Stomach smooth muscle (tissue), 2 donors: ENCODE measurements around the gene ATP6V0D1.

ENCODE experiments used
- H3K27ac ChIP-seq: one replicate; pipeline ENCODE4 v1.7.0; 2013; ENCODE audit warnings: mild to moderate bottlenecking, low read length, inconsistent platforms
- H3K27me3 ChIP-seq, 2 donors: one replicate each; pipeline ENCODE4 v1.7.0; 2013; ENCODE audit warnings: low read length in 2 of 2; ENCODE audit not compliant: insufficient read depth in 2 of 2, control insufficient read depth in 1 of 2
- H3K36me3 ChIP-seq, 2 donors: one replicate each; pipeline ENCODE4 v1.7.0; 2013; ENCODE audit warnings: low read length in 2 of 2; ENCODE audit not compliant: control insufficient read depth in 2 of 2, insufficient read depth in 2 of 2
- H3K4me1 ChIP-seq: one replicate; pipeline ENCODE4 v1.7.0; 2013; ENCODE audit warnings: low read length; ENCODE audit not compliant: control insufficient read depth, insufficient read depth
- H3K4me3 ChIP-seq, 2 donors: one replicate each; pipeline ENCODE4 v1.7.0; 2013; ENCODE audit warnings: low read length in 2 of 2
- H3K9ac ChIP-seq, 2 donors: one replicate each; pipeline ENCODE4 v1.7.0; 2013; ENCODE audit warnings: low read length in 2 of 2, mild to moderate bottlenecking in 1 of 2
- H3K9me3 ChIP-seq, 2 donors: one replicate each; pipeline ENCODE4 v1.7.0; 2013; ENCODE audit warnings: low read length in 2 of 2; ENCODE audit not compliant: control insufficient read depth in 2 of 2
- donor health status: healthy.
- donor health status: Pancreatic carcinoma.

Gene ATP6V0D1

DNA sequence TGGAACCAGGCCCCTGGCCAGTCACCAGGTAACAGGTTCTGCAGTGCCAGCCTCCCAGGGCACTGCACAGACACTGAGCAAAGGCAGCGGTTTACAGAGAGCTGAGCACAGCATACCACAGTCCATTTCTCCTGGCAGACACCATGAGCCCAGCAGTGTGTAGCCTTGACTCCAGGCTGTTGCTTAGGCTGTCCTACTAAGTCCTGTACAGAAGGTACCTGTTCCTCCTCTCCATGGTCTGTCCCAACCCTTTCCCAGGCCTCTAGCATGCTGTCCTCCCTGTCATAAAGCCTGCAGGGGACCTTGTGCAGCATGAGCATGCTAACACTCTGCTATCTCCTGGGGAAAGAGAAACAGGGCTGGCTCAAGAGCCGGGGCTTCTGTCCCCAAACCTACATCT lies 20.0 kb downstream of the ATP6V0D1 start:
- Histone ChIP-seq H3K27ac (peak overlapping the region; percentile 75), H3K9me3 (no peaks in the 10 kb centered on the region), H3K36me3 (peaks cover 0 to 4% of the 10 kb centered on the region in 2 donors), H3K27me3 (no peaks in the 10 kb centered on the region), H3K9ac (peak overlapping the region in 1 of 2 donors; percentile 51), H3K4me3 (no peak overlapping the region), H3K4me1 (peaks cover 85% of the 10 kb centered on the region)

DNA sequence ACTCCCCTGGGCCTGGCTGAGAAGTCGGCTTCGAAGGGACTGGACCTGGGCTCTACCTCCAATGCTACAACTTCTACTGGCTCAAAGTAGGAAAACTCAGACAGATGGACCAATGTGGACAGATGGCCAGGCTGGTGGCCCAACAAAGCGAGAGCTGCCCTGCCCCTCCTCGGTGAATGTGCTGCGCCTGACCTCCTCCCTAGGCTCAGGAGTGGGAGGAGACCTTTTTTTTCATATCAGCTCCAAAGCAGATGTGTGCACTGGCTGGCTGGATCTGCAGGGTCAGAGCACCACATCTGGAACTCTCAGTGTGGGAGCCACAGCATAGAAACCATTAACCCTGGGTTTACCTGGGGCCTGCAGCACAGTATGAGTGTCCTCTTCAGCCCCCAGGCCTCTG lies 20.8 kb downstream of the ATP6V0D1 start:
- H3K4me3 ChIP-seq, result no peak overlapping the region
- H3K4me1 ChIP-seq, result peaks cover 77% of the 10 kb centered on the region
- H3K27me3 ChIP-seq, result no peaks in the 10 kb centered on the region
- H3K27ac ChIP-seq, result peak overlapping the region; percentile 75
- no peak overlapping the region for H3K9ac ChIP-seq
- no peaks in the 10 kb centered on the region for H3K9me3 ChIP-seq
- H3K36me3 ChIP-seq, result peaks cover 0 to 4% of the 10 kb centered on the region in 2 donors

DNA sequence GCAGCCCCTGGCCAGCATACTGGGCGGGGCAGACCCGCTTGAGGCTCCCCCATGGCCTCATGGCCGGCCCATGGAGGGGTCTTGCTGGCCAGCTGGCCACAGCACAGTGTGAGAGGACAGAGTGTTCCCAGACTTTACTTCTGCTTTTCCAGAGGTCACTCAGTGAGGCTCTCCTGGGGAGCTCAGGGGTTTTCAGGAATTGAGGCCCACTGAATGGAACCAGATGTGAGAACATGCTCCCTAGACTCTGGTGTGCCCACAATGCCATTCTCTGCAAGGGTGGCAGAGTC lies 21.2 kb downstream of the ATP6V0D1 start:
- peaks cover 74% of the 10 kb centered on the region for H3K4me1 ChIP-seq
- H3K9ac ChIP-seq, result peak overlapping the region in 1 of 2 donors; percentile 60
- peak overlapping the region; percentile 75 for H3K27ac ChIP-seq
- H3K36me3 ChIP-seq, result peaks cover 0 to 4% of the 10 kb centered on the region in 2 donors
- H3K9me3 ChIP-seq, result no peaks in the 10 kb centered on the region
- H3K4me3 ChIP-seq, result no peak overlapping the region
- no peaks in the 10 kb centered on the region for H3K27me3 ChIP-seq

DNA sequence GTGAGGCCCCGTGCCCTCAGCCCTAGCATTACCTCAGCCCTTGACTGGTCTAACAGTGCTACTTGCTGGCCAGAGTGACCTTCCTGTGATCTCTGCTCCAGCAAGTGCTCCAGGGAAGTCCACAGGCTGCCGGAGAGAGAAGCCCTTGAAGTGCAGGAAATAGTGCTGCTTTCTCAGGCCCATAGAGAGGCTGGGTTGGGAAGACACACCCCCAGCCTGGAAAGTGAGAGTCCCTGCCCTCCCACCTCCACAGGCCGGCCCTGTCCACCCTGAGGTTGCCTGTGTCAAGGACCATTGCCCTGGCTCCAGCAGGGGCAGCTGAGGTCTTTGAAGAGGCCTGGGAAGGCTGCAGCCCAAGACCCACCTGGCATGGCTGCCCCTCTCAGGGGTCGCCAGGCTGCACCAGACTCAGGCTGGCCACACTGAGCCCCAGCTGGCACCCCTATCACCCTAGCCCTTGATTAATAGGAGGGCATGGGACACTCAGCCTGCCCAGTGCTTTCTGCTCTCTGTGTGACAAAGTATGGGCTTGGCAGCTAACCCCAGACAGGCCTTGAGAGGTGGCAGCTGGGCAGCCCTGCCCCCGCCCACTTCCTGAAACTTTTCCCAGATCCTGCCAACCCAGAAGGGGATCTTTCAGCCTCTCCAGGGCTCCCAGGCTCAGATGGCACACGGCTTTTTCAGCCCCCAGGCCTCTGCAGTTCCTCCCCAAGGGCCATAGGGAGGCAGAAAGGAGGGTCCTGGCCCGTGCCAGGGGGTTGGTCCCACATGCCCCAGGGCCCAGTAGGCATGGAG lies 21.7 kb downstream of the ATP6V0D1 start:
- peaks cover 70% of the 10 kb centered on the region for H3K4me1 ChIP-seq
- no peaks in the 10 kb centered on the region for H3K9me3 ChIP-seq
- peak overlapping the region; percentile 16 to 60 for H3K9ac ChIP-seq
- H3K36me3 ChIP-seq, result peaks cover 0 to 4% of the 10 kb centered on the region in 2 donors
- H3K4me3 ChIP-seq, result peak overlapping the region in 1 of 2 donors; percentile 29
- H3K27me3 ChIP-seq, result no peaks in the 10 kb centered on the region
- peak overlapping the region; percentile 75 for H3K27ac ChIP-seq

DNA sequence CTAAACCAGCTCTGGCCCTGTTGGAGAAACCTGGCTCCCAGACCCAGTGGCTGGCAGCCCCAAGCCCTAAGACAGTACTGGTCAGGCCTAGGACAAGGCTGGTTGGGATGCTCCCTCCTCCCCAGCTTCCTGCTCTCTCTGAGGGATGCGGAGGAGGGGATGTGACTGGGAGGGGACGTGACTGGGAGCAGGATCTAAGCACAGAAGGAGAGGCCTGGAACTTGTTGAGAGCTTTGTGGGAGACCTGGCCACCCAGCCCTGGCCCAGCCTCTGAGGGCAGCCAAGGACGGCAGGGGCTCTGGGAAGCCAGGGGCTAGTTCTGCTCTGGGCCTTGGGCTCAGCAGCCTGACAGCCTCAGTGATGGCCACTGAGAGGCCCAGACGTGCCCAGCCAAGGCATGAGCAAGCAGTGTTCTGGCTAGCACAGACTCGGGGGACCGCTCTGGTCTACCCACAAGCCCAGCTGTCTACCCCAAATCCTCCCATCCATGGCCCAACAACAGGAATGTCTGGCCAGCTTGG lies 22.8 kb downstream of the ATP6V0D1 start:
- Histone ChIP-seq H3K9ac (peak overlapping the region; percentile 6 to 60), H3K27ac (peak overlapping the region; percentile 75), H3K36me3 (peaks cover 2 to 5% of the 10 kb centered on the region in 2 donors), H3K27me3 (no peaks in the 10 kb centered on the region), H3K9me3 (no peaks in the 10 kb centered on the region), H3K4me3 (peak overlapping the region in 1 of 2 donors; percentile 29), H3K4me1 (peaks cover 68% of the 10 kb centered on the region)

DNA sequence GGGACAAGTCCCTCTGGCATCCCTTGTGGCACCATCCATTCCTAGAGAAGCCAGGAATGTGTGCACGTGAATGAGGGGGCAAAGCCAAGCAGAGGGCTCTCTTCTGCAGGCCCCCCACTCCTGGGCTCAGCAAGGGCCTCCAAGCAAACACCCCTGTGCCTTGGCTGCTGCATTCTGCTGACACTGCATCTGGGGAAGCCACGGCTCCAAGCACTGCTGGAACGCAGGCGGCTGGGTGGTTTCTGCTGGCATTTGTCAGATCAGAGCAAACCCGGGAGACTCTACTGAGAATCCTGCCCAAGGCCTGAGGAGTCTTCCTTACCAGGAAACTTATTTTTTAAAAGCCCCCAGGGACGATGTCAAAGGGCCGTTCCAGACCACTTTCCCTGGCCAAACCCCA lies 23.3 kb downstream of the ATP6V0D1 start:
- Histone ChIP-seq H3K9ac (peak overlapping the region; percentile 52 to 60), H3K27ac (peak overlapping the region; percentile 75), H3K27me3 (no peaks in the 10 kb centered on the region), H3K4me1 (peaks cover 68% of the 10 kb centered on the region), H3K36me3 (peaks cover 3 to 11% of the 10 kb centered on the region in 2 donors), H3K4me3 (peak overlapping the region in 1 of 2 donors; percentile 49), H3K9me3 (no peaks in the 10 kb centered on the region)

DNA sequence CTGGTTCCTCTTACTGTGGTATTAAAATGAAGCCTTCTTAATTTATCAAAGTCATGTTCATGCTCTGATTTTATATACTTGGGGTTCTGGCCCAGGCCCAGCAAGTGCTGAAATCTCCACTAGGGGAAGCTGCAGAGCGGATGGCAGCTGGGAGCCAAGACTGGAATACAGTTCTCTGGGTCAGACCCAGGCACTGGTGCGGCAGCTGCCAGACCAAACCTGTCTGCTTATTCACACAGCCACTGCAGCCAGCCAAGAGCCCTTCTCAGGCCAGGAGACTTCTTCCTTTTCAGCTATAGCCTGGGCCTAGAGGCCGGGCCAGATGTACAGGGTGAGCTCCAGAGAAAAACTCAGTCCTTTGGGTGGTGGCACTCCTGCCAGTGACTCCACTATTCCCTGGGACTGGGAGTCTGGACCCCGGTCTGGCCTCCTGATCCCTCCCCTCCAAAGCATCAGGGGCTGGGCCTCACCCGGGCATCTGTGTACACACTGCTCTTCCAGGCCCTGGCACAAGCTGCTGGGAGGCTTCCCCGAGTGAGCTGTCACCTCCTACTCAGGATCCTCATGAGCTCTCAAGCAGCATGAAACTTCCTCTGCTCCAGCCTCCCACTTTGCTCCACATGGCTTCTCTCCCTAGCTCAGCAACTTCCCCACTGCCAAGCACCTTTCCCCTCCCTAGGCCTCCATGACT lies 24.4 kb downstream of the ATP6V0D1 start:
- Histone ChIP-seq H3K9ac (peak overlapping the region; percentile 52 to 60), H3K36me3 (peaks cover 5 to 13% of the 10 kb centered on the region in 2 donors), H3K4me1 (peaks cover 63% of the 10 kb centered on the region), H3K9me3 (no peaks in the 10 kb centered on the region), H3K4me3 (peak overlapping the region in 1 of 2 donors; percentile 49), H3K27me3 (no peaks in the 10 kb centered on the region), H3K27ac (peak overlapping the region; percentile 75)

DNA sequence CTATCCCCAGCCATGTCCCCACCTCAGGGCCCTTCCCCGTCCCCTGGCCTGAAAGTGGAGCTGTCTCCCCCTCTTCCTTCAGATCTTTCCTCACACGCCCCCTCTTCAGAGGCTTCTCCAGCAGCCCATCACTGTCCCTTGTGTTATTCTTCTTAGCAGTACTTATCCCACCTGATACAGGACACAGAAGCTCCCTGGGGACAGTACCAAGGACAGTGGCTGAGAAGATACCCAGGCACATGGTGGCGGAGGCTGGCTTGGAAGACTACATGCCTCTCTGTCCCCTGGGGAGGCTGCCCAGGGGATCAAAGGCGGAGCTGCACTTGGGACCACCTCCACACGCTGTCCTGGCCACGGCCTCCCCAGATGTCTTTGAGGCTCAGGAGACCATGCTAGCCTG lies 26.1 kb downstream of the ATP6V0D1 start:
- peaks cover 61% of the 10 kb centered on the region for H3K4me1 ChIP-seq
- H3K4me3 ChIP-seq, result no peak overlapping the region
- H3K27me3 ChIP-seq, result no peaks in the 10 kb centered on the region
- no peak overlapping the region for H3K9ac ChIP-seq
- peaks cover 7 to 15% of the 10 kb centered on the region in 2 donors for H3K36me3 ChIP-seq
- no peaks in the 10 kb centered on the region for H3K9me3 ChIP-seq
- H3K27ac ChIP-seq, result no peak overlapping the region

DNA sequence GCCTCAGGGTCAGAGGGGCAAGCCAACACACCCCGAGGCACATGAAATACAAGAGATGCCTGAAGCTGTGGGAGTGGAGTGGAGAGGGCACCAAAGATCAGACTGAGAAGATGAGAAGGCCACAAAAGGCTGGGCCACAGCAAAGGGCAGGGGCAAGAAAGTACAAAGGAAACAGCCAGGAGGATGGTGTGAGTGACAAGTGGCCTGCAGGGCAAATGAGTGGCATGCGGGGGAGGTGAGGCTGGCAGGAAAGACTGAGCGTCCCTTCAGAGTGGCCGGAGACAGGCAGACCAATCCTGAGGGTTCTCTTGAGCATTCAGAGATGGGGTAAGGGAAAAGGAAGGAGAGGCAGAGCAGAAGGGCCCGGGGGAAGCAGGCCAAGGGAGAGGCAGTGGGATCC lies 26.9 kb downstream of the ATP6V0D1 start:
- peaks cover 61% of the 10 kb centered on the region for H3K4me1 ChIP-seq
- no peak overlapping the region for H3K27ac ChIP-seq

DNA sequence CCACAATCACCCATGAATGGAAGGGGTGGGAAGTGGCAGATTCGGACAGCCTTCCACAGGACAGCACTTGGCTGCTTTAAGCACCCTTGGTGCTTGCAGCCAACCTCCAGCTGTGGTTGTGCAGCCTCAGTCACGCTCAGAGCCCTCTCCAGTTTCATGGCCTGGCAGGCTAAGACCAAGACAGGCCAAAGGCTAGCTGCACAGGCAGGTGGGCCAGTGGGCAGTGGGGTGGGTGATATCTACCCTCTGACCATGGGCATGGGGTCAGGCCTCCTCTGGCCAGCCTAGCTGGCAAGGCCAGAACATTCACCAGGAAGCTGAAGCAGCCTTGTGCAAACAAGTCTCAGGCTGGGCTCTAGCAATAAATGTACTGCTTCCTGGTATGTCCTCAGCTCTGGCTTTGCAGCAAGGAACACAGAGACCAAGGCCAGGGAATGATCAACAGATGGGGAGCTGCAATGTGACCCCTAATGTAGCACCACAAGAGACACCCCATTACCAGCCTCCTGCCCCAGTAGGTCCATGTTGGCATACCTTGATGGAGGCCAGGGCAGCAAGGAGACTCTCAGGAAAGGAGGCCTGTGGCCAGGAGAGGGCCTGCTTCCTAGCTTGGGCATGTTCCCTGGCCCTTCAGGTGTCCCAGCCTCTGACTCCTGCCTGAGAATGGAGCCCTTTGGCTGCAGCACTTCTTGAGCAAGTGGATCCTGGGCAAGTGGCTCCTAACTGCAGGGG lies 29.1 kb downstream of the ATP6V0D1 start:
- Histone ChIP-seq H3K9me3 (no peaks in the 10 kb centered on the region), H3K9ac (peak overlapping the region in 1 of 2 donors; percentile 29), H3K27ac (no peak overlapping the region), H3K27me3 (no peaks in the 10 kb centered on the region), H3K4me3 (no peak overlapping the region), H3K4me1 (peaks cover 54% of the 10 kb centered on the region), H3K36me3 (peaks cover 13 to 19% of the 10 kb centered on the region in 2 donors)

More for the DNA sequence above, 26.9 kb downstream of the ATP6V0D1 start:
- Histone ChIP-seq H3K9ac (no peak overlapping the region), H3K36me3 (peaks cover 13 to 15% of the 10 kb centered on the region in 2 donors), H3K4me3 (no peak overlapping the region), H3K27me3 (no peaks in the 10 kb centered on the region), H3K9me3 (no peaks in the 10 kb centered on the region)
